NCI-H345 treated with DMSO at 0.1 percent for 48 hours (cell line): ENCODE data around the gene KRT77.

Experiments used
- DNase-seq: peaks from one replicate; lab custom pipeline; 2025; ENCODE audit not compliant: unreplicated experiment; lab: John Stamatoyannopoulos, UW

The KRT77 gene

DNA sequence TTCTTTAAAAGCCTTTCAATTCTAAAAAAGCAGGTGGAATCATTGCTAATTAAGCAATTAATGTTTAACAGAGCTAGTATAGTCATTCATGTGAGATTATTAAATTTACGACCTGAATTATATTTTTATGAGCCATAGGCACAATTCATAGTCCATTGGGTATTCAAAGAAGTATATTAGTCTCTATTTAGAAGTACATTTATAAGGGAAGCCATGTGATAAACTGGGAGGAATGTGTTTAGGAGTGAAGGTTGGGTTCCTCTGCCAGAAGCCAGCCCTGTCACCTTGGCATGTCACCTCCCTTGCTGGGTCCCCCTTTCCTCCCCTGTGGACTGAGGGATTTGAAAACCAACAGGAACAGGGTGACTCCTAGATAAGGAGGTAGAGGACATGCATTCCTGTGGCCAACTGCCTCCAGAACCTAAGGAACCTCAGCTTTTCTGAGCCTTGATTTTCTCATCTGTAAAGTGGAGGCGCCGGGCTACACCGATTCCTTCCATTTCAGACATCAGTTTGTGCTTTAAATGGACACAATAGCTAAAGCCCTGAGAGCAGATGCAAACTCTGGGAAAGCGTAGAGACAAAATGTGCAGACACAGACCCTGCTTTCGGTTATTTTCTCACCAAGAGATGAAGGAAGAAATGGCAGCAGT lies 45.9 kb downstream of the KRT77 start:
- no peak for DNase-seq

DNA sequence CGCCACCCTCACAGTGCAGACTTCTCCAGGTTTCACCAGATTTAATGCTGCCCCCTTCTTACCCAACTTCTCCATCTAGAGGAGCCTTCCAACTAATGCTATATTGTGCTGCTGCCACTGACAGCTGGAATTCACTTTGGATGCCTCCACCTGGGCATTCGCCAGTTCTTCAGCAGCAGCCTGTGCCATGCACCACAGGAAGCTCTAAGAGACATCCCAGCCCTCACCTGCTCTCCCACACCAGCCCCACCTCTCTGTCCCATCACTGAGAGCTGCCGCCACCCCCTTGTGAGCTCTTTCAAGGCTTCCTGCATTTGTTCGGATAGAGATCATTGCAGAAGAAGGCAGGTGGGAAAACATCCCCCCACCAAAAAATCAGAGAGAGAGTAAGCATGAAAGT lies 46.7 kb downstream of the KRT77 start:
- no peak for DNase-seq

DNA sequence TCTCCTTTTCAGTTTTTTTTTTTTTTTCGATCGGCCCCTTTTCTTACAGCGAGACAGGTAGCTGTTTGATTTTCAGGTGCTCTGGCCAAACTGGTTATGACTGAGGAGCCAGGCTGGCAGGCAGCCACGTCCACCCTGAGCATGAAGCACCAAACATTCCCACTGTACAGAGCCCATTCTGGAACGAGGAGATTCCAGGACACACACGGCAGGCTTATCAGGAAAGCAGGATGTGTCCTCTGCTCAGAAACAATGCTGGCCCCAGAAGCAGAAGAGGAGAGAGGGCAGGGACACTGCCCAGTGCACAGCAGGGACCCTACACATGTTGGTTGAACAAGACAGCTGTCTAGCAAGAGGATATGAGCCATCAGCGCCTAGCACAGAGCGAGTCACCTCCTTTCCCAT lies 47.6 kb downstream of the KRT77 start:
- no peak for DNase-seq

DNA sequence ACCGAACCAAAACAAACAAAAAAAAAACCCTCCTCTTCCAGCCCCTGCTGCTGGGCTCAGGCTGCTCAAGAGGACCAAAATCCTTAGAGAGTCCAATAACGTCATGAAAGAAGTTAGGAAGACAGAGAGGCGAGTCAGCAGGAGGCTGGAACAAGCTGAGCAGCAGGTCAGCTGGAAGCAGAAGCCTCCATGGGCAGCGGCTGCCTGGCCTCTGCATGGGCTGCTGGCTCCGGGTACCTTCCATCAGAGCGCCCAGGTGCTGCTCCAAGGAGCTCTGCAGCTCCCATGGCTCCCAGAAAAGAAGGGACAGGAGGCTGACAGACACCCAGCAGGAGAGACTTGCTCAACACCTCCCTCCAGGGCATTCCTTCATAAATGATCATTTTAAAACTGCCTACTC lies 48.1 kb downstream of the KRT77 start:
- DNase-seq, result no peak

DNA sequence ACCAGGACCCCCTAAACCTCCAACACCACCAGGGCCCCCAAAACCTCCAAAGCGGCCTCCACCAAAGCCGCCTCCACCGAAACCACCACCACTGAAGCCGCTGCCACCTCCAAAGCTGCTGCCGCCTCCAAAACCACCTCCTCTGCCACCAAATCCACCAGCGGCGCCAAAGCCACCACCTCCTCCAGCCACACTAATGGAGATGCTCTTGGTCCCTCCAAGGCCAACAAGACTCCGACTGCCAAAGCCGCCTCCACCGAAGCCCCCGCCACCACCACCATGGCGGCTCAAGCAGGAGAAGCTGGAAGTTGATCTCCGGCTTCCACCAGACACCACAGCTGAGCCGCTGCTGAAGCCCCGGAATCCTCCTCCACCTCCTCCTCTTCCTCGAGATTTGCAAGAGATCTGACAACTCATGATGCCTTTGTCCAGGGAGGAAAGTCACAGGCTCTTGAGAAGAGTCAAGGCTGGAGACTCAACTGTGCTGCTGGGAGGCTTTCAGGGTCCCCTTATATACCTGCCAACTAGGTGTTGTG lies 51.5 kb downstream of the KRT77 start, which contains the start of gene KRT2:
TSS of gene KRT2 (minus strand) at position 486 of the 536 bp plus-strand sequence. CDS start at position 417, 69 bp downstream.
- DNase-seq, result no peak

DNA sequence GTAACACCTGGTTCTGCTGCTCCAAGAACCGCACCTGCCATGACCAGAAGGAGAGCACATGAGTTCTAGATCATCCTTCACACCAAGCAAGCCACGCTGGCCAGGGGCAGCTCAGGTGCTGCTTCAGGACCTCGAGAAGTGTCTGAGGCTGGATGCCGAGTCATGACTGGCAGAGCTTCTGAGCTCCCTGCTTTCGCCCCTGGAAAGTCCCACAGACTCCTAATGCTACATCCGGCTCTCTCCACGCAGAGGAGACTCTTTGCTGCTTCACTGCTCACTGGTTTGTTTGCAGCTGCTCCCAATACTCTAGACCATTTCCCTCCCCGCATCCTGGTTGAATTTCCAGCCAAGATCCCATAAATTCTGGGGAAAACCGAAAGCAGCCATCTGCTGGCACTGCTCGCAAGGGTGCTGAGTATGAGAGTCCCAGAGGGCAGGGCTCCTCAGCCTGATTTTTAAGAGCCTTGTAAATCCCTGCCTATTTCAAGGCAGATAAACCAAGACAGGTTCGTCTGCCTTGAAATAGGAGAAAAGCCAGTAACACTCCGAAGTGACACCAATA lies 52.7 kb downstream of the KRT77 start:
- DNase-seq, result no peak

DNA sequence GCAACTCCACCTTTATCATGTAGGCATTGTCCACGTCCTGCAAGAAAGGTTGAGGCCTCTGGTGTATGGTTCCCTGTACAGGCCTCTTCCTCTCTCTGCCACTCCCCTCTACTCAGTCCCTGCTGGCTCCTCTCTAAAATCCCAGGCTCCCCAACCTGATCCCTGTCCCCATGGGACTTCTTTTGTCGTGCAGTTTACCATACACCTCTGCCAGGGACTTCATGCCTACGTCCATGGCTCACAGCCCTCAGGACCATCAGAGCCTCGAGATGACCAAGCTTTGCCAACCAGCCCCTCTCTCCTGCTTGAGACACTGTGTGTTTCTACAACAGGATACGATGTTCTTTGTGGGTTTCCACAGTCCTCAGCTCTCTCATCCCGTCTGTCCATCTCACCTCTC lies 54.3 kb downstream of the KRT77 start:
- no peak for DNase-seq

DNA sequence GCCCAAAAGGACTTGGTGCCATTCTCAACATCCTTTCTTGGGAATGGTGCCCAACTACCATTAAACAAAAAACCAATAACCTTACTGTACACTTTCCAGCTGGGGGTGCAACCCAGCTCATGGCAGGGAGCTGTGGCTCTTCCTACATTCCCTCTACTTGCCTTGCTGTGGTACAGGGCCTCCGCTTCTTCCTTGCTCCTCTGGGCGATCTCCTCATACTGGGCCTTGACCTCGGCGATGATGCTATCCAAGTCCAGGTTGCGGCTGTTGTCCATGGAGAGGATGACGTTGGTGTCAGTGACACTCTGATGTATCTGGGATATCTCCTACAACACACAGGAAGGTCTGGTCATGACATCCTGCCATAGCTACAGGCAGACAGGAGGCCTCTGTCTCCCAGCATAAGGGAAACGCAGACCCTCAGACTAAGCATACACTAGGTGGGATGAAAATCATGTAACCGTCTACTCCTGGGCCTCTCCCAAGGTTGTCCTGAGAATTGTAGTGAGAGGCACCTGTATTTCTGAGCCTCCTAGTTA lies 55.2 kb downstream of the KRT77 start:
- DNase-seq, result no peak

DNA sequence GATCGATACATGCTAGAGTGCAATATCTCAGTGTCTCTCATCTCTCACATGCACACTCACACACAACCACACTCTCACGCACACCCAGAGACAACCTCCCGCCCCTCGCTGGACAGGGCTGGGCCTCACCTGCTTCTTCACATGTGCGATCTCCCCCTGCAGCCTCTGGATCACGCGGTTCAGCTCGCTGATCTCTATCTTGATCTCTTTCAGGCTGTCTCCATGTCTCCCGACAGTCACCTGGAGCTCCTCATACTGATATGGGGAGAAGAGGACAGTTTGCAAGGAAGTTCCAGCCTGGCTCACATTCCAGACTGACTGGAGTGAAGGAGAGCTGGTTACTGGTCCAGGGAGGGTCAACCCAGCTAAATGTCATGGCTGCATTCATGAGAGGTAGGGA lies 55.7 kb downstream of the KRT77 start:
- DNase-seq, result no peak

DNA sequence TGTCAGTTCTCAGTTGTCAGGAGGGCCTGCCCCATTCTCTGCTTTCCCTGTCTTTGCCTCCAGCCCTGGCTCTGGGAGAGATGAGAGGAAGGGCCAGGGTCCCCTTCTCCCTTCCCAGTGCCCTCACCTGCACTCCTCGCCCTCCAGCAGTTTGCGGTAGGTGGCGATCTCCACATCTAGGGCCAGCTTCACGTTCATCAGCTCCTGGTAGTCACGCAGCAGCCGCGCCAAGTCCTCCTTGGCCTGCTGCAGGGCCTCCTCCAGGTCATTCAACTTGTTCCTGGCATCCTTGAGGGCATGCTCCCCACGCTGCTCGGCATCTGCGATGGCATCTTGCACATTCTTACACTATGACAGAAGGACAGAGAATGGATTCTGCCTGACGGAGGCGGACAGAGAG lies 56.7 kb downstream of the KRT77 start:
- no peak for DNase-seq

DNA sequence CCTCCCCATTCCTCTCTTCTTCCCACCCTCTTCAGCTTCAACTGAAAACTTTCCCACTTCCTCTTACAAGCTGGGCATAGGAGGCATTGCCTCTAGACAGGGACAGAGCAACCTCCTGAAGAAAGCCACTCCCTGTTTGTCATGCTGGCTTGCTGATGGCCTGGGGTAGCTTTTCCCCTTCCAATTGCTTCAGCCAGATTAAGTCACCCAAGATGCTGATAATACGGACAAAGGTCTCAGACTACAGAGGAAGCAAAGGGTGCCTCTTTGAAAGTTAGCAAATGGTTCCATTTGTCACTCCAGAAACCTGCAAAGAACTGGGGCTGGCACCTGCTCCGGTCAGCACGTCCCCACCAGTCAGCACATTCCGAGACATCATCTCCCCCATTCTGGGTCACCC lies 57.3 kb downstream of the KRT77 start:
- no peak for DNase-seq

DNA sequence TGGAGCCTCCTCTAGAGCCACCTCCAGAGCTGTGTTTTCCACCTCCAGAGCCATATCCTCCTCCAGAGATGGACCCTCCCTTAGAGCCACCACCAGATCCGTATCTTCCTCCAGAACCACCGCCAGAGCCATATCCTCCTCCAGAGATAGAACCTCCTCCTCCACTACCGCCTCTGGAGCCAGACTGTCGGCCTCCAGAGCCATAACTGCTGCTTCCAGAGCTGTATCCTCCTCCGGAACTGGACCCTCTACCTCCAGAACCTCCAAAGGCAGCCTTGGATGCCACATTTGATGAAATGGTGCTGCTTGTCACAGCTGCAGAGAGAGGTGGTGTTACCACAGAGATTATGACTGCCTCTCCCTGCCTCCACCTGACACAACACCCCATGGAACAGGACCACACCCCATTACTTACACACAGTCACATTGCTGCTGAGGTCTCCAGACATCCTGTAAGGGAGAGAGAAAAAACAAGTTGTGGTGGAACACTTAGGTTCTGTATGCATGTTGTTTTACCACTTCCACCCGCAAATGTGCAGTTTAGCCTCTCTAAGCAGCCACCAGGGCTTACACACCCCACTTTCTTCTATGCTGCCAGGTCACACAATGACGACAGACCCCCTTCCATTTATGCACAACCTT lies 58.1 kb downstream of the KRT77 start:
- no peak for DNase-seq

DNA sequence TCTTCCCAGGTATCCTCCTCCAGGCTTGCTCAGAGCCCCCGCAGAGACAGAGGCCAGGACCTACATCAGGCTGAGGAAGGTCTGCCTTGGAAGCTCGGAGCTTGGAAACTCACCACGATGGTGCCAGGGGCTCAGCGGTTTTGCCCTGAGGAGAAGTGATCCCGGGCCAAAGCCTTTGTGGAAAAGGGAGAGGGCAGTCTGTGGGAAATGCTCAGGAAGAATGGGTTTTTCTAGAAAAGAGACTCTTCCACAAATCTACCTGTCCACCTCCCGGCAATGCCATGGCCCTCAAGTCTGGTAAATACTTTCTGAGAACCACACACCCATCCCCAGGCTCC lies 59.3 kb downstream of the KRT77 start:
- DNase-seq, result no peak

DNA sequence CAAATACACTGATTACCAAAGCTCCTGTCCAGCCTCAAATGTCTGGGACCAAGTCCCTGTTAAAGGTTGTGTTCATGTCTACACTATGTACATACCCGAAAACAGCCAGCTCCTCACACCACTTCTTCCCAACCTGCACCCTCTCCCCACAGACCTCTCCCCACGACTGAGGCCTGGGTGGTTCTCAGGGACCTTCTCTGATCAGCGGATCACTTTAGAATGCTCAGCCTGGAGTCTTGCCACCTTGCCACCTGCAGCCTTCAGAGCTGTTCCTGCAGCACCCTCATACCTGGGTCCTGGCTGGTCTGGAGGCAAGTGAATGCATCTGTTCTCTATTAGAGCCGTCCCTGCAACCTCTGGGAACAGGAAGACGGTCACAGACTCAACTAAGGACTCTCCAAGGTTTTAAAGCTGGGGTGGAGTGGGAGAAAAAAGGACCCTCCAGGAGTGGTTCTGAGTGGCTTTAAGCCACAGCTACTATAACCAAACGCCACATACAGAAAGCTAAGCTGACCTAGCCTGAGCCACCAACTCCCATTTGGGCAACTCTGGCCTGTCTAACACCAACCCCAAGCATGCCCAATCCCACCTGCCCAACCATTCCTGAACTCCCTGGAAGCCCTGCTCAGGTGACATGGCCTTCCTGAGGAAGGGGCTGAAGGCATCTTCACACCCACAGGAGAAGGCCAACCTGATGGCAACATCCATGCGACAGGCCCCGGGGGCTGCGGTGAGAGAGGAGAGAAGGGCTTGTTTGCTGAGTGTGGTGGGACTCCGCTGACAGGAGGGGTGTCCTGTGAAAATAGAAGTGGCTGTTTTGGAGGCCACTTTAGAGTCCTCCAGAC lies 59.9 kb downstream of the KRT77 start:
- DNase-seq, result no peak

DNA sequence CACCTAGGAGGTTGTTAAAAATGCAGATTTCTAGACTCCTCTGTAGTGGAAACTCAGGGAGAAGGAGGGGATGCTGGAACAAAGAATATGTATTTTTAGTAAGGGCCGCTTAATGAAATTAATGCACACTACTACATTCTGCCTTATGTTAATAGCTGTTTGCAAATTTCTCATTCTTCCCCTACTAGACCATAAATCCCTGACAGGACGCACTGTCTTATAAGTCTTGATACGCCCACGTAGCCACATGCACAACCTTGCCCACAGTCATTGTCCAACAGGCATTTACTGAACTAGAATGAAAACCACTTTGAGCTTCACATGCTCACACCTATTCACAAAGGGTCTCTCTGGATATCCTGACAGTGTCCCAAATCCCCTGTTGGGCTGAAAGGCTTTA lies 61.9 kb downstream of the KRT77 start:
- no peak for DNase-seq
